ENCODE results near the gene PSMA1. TPM values are rescaled to one million over a fixed set of nuclear protein-coding genes. Genes with fewer than 3 reads are reported as not detected.

PSMA1 gene
- total RNA-seq, 1 donor from 2014 or later: 240 TPM

Other genes starting within 250 kb of the PSMA1 start
- gene RRAS2, start 161.2 kb downstream of the PSMA1 start, total RNA-seq: 139 and 157 TPM in 2 replicates
- gene COPB1, start 20.6 kb downstream of the PSMA1 start, total RNA-seq: 260 and 270 TPM in 2 replicates
- 4.3 and 4.7 TPM in 2 replicates for gene PDE3B, start 123.4 kb upstream of the PSMA1 start, total RNA-seq